NCI-H748 treated with DMSO at 0.1 percent for 48 hours (cell line): ENCODE measurements around the gene AGGF1.
"Not testable (repeated sequence)": the region's sequence is repeated elsewhere in the genome, so short reads cannot be mapped to it uniquely, and the experiment has no call there.

Experiments
- DNase-seq: peaks from one replicate; lab custom pipeline; 2025; lab: John Stamatoyannopoulos, UW

The AGGF1 gene

GRCh38 chr5:77087484-77088261 is 57.5 kb downstream of the AGGF1 start:
- DNase-seq = no peak

DNA sequence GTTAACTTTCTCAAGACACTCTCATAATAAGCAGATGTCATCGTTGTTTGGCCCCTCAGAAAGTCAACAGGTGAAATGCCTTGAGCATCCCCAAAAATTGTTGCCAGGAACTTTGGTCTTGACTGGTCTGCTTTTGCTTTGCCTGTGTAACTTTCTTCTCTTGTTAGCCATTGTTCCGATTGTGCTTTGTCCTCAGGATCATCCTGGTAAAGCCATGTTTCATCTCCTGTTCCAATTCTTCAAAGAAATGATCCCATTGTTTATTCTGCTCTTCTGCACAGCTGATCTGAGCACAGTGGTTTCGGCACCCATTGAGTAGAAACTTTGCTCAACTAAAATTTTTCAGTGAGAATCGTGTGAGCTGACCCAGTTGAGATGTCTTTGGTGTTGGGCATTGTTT is 65.0 kb downstream of the AGGF1 start:
- DNase-seq = no peak

DNA sequence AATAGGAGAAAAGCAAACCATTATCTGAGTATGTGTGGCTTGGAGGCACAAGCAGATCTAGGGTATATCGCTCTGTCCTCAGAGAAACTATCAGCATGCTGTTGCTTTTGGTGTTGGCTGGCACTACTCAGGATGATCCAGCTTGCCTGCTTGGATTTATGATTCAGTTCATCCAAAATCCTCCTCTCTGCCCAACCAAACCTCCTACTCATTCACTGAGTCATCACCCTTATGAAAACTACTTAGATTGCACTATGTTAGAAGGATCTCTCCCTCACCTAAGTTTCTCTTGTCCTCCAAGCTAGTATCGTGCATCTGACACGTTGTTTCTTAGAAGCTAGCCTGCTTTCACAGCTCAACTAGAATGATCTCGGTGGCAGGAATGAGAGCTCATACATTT is 71.1 kb downstream of the AGGF1 start:
- DNase-seq = no peak

DNA sequence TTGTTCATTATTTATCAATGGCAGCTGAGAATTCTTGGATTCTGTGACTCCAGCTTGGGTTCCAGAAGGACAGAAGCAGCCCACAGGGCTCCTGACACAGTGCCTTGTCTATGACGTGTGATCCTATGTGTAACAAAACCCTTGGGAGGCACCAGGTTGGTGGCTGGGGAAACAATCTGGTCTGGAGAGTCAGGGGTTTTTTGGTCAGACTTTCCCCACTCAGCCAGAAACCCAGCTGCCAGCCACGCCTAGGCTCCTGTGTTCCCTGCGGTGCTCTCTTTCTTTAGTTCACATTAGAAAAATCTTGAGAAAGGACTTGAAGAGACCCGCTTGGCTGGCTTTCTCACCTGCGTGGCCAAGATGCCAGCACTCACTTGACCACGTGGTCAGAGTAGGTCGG is 72.3 kb downstream of the AGGF1 start:
- DNase-seq = no peak

GRCh38 chr5:77103457-77103856 is 73.3 kb downstream of the AGGF1 start:
- DNase-seq = no peak

GRCh38 chr5:77104813-77105212 is 74.6 kb downstream of the AGGF1 start:
- DNase-seq = no peak

- not testable (repeated sequence) for DNase-seq
These were observed 76.8 kb downstream of the AGGF1 start for GRCh38 chr5:77107035-77107434.
